GM12892 (cell line): Measurements from ENCODE around the gene RND2.
"Not testable (repeated sequence)": the region's sequence is repeated elsewhere in the genome, so short reads cannot be mapped to it uniquely, and the experiment has no call there.

Experiments used
- POLR2A ChIP-seq: IDR thresholded peaks from 2 replicates; pipeline ENCODE4 v1.6.1; 2011; ENCODE audit warnings: low read depth, low read length, control low read depth
- TAF1 ChIP-seq: IDR thresholded peaks from 2 replicates; pipeline ENCODE4 v1.6.1; 2011; ENCODE audit warnings: low read depth, mild to moderate bottlenecking, control low read depth, low read length, borderline replicate concordance

GRCh38 chr17:42993913-42994312 is 31.1 kb upstream of the RND2 start:
- TF ChIP-seq POLR2A, TAF1: not testable (repeated sequence)
